ENCODE measurements around the gene TAF5L.
"Not testable (repeated sequence)": the region's sequence is repeated elsewhere in the genome, so short reads cannot be mapped to it uniquely, and the experiment has no call there.

Gene TAF5L

GRCh38 chr1:229643996-229644745 lies 18.2 kb upstream of the TAF5L start:
- in situ Hi-C loops (cut with MboI; ENCODE audit: low sequenced_read_pairs): no loop called here

DNA sequence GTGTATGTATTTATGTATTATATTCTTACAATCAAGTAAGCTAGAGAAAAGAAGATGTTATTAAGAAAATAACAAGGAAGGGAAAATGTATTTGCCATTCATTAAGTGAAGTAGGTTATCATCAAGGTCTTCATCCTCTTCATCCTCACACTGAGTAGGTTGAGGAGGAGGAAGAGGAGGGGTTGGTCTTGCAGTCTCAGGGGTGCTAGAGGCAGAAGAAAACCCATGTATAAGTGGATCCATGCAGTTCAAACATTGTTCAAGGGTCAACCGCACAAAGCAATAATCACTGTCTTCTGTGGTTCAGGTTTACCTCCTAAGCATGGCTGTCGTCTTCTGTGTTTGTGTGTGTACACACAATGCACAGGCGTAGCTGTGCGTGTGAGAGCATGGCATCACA lies 17.0 kb upstream of the TAF5L start:
- in situ Hi-C loops (cut with MboI; ENCODE audit: low sequenced_read_pairs): no loop called here

- in situ Hi-C loops (cut with MboI; ENCODE audit: low sequenced_read_pairs): no loop called here
Measured at GRCh38 chr1:229642376-229642775, 16.5 kb upstream of the TAF5L start.

- in situ Hi-C loops (cut with MboI; ENCODE audit: low sequenced_read_pairs): no loop called here
Measured at GRCh38 chr1:229641306-229641705, 15.4 kb upstream of the TAF5L start.

DNA sequence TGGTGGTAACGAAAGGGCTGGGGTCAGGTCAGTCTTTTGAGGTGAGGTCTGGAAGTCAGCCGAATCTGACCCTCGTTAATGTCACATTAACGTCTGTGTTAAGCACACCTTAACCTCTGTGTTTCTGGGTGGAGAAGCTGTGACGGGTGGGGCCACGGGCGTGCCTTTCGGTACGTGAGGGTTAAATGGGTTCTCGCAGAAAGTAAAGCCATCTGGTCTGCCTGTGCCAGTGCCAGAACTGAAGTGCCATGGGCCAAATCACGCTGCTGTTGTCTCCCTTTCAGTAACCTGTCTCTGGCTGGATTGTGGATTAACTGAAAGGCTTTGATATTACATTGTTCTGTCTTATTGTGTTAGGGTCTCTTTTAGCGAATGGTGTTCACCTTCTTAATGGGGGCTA lies 14.5 kb upstream of the TAF5L start:
- in situ Hi-C loops (cut with MboI; ENCODE audit: low sequenced_read_pairs): no loop called here

- in situ Hi-C loops (cut with MboI; ENCODE audit: low sequenced_read_pairs): no loop called here
Measured at GRCh38 chr1:229637746-229638145, 11.8 kb upstream of the TAF5L start.

GRCh38 chr1:229636042-229636441 lies 10.1 kb upstream of the TAF5L start:
- in situ Hi-C loops (cut with MboI; ENCODE audit: low sequenced_read_pairs): no loop called here

GRCh38 chr1:229631966-229632365 lies 6.0 kb upstream of the TAF5L start:
- in situ Hi-C loops (cut with MboI; ENCODE audit: low sequenced_read_pairs): no loop called here

DNA sequence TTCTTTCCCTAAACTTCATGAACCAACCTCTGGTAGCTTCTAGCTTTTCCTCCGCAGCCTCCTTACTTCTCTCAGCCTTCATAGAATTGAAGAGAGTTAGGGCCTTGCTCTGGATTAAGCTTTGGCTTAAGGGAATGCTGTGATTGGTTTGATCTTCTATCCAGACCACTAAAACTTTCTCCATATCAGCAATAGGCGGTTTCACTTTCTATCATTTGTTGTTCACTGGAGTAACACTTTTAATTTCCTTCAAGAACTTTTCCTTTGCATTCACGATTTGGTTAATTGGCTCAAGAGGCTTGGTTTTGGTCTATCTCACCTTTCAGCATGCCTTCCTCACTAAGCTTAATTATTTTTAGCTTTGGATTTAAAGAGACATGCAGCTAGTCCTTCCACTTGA lies 5.2 kb upstream of the TAF5L start:
- in situ Hi-C loops (cut with MboI; ENCODE audit: low sequenced_read_pairs): no loop called here

DNA sequence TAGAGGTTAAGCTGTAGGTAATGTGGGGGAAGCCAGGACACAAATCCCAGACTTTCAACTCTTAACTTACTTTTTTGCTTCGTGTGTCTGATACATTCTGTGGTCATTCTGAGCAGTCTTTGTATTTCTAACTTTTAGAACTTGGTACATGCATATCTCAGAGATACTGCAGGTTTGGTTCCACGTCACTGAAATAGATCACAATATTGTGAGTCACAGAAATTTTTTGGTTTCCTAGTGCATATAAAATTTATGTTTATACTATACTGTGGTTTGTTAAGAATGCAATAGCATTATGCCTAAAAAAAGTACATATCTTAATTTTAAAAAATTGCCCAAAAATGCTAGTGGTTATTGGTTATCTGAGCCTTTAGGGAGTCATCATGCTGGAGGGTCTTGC lies 3.3 kb upstream of the TAF5L start:
- in situ Hi-C loops (cut with MboI; ENCODE audit: low sequenced_read_pairs): no loop called here

GRCh38 chr1:229627003-229627402 lies 1.1 kb upstream of the TAF5L start:
- in situ Hi-C loops (cut with MboI; ENCODE audit: low sequenced_read_pairs): no loop called here

GRCh38 chr1:229625071-229625914 lies 629 bp downstream of the TAF5L start:
- in situ Hi-C loops (cut with MboI; ENCODE audit: low sequenced_read_pairs): no loop called here

- in situ Hi-C loops (cut with MboI; ENCODE audit: low sequenced_read_pairs): no loop called here
Measured at GRCh38 chr1:229624521-229625070, 1.3 kb downstream of the TAF5L start.

DNA sequence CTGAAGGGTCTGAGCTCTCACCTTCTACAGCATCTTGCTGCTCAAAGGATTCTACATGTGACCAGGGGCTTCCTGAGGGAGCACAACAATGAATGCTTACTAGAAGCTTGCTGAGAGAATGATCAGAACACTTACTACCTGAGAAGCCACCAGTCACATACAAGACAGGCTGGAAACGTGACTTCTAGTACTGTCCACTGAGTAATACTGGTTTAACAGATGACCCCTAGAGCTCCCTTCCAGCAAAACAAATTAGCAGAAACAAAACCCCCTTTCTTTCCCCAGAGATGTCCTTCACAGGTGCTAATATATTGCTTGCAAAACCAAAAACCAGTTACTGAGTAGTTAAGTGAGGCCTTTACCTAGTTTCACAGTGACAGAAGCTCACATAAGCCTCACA lies 2.1 kb downstream of the TAF5L start:
- in situ Hi-C loops (cut with MboI; ENCODE audit: low sequenced_read_pairs): no loop called here

DNA sequence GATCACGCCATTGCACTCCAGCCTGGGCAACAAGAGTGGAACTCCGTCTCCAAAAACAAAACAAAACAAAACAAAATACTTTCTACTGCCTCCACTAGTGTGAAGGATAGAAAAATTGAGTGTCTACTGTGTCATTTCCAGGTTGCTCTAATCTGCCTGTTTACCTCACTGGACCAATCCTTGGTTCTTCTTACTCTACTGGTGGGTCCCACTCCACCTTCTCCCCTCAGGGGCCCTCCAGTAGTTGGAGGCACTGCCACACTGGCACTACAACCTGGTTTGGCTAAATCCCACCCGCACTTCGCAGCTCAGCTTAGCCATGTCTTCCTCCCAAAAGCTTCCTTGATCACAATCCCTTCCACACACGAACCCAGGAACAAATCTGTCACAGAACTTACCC lies 2.7 kb downstream of the TAF5L start:
- in situ Hi-C loops (cut with MboI; ENCODE audit: low sequenced_read_pairs): no loop called here

DNA sequence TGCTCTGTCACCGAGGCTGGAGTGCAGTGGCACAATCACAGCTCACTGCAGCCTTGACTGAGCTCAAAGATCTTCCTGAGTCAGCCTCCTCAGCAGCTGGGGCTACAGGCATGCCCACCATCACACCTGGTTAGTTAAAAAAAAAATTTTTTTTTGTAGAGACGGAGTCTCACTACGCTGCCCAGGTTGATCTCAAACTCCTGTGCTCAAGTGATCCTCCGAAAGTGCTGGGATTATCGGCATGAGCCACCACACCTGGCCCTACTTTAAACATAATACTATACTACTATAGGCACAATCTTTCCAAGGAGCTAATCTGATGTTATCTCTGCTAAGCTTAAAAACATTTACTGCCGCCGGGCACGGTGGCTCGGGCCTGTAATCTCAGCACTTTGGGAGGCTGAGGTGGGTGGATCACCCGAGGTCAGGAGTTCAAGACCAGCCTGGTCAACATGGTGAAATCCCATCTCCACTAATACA lies 3.2 kb downstream of the TAF5L start:
- in situ Hi-C loops (cut with MboI; ENCODE audit: low sequenced_read_pairs): not testable (repeated sequence)

- in situ Hi-C loops (cut with MboI; ENCODE audit: low sequenced_read_pairs): no loop called here
Measured at GRCh38 chr1:229621663-229622062, 4.3 kb downstream of the TAF5L start.

GRCh38 chr1:229620876-229621275 lies 5.0 kb downstream of the TAF5L start:
- in situ Hi-C loops (cut with MboI; ENCODE audit: low sequenced_read_pairs): no loop called here

DNA sequence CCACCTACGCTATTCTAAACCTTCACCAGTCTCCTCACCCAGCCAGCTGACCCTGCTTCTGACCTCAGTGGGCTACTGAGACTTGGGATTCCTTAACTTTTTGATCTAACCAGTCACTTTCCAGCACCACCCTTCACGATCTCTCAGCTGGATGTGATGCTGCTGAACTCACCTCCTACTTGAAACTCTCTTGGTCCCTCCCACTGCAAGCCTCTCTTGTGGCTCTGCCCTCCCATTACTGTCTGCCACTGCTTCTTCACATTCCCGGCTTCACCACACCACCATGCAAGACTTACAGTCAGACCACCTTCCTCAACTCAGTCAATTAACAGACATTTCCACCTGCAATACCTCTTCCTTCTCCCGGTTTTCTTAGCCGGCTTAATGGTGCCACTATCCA lies 6.3 kb downstream of the TAF5L start:
- in situ Hi-C loops (cut with MboI; ENCODE audit: low sequenced_read_pairs): no loop called here

DNA sequence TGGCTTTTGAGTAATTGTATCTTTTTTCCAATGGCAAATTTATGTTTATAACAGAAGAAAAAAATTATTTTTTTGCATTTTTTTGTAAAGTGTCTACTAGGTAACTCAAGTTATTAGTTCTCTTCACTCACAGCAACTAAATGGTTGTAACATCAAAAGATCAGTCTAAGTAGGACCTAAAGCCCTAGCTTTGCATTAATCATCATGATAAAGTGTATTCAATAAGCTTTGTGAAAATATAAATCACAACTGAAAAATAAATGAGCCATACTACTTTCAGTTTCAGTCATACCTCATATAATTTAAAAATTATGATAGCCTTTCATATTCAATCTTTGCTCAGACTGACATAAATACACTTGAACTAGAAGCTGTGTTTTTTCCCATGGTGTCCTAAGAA lies 6.9 kb downstream of the TAF5L start:
- in situ Hi-C loops (cut with MboI; ENCODE audit: low sequenced_read_pairs): no loop called here

DNA sequence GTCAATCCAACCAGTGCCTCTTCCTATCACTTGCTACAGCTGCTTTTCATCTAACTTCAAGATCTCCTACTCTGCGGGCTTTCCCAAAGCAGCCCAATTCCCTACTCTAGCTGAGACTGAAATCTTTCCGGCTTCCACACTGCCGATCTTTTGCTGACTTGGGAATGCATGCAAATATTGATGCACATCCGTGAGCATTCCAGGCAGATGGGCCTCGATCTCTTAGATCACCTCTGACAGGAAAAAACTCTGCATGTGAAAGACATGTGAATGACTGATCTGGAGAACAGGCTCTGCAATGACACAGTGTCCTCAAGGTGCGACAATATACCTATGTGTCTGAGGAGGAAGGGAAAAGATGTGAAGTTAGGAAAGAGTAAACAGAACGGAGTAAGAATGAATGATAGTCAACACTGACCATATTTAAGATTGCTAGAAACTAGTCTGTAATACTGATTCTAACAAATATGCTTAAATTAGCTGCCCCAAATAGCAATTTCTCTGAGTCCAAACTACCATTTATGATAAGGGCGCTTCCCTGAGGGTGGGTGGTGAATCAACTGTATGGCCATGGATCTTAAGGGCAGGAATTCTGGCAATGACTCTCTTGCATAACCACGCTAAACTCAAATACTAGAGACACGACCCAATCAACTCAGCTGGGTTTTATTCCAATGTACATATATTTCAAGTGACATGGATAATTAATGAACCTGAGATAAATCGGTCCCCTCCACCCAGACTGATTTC lies 8.4 kb downstream of the TAF5L start:
- in situ Hi-C loops (cut with MboI; ENCODE audit: low sequenced_read_pairs): no loop called here
